ENCODE data around the gene KCNN2. TPM values are rescaled to one million over a fixed set of nuclear protein-coding genes. Genes with fewer than 3 reads are reported as not detected.

Gene KCNN2
- total RNA-seq, 1 donor from 2014 or later, result 3.9 TPM

DNA sequence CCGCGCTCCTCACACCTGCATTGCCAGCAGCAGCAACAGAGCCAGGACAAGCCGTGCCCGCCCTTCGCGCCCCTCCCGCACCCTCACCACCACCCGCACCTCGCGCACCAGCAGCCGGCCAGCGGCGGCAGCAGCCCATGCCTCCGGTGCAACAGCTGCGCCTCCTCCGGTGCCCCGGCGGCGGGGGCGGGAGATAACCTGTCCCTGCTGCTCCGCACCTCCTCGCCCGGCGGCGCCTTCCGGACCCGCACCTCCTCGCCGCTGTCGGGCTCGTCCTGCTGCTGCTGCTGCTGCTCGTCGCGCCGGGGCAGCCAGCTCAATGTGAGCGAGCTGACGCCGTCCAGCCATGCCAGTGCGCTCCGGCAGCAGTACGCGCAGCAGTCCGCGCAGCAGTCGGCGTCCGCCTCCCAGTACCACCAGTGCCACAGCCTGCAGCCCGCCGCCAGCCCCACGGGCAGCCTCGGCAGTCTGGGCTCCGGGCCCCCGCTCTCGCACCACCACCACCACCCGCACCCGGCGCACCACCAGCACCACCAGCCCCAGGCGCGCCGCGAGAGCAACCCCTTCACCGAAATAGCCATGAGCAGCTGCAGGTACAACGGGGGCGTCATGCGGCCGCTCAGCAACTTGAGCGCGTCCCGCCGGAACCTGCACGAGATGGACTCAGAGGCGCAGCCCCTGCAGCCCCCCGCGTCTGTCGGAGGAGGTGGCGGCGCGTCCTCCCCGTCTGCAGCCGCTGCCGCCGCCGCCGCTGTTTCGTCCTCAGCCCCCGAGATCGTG lies 517 bp downstream of the KCNN2 start:
- DNase-seq (ENCODE audit: low spot score), result no peak

DNA sequence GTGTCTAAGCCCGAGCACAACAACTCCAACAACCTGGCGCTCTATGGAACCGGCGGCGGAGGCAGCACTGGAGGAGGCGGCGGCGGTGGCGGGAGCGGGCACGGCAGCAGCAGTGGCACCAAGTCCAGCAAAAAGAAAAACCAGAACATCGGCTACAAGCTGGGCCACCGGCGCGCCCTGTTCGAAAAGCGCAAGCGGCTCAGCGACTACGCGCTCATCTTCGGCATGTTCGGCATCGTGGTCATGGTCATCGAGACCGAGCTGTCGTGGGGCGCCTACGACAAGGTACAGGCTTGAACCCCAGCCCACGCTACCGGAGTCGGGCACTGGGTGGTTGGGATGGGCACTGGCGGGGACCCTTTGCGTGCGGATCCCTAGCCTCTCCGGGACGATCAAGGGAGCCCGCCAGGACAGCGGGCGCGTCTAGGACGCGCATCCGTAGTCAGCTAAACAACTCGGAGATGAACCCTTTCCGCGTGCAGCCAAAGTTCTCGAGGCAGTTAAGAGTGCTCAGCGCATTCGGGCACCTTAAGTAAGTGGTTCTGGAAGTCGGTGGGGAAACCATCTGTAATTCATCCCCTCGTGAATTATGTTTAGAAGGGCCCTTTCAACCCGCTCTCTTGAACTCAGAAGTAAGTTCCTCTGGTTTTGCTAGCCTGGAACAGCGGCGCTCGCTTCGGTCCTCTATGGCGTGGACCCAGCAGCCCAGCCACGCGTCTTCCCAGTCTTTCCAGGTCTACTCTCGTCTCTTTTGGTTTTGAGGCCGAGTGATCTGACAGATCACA lies 1.3 kb downstream of the KCNN2 start:
- DNase-seq (ENCODE audit: low spot score), result peak; percentile 22

DNA sequence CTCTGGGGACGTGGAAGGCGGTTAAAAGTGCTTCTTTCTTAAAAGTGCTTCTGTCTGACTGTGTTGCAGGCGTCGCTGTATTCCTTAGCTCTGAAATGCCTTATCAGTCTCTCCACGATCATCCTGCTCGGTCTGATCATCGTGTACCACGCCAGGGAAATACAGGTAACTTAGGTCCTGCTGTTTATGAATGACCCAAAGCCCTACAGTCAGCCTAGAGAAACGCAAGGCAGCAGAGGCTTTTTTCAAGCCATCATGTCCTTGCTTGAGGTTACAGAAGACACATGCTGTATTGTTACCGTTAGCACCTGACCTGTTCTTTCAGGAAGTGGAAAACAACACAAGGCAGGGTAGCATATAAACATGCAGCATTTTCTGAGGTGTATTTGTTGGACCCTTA lies 2.0 kb downstream of the KCNN2 start:
- DNase-seq (ENCODE audit: low spot score), result peak; percentile 21

DNA sequence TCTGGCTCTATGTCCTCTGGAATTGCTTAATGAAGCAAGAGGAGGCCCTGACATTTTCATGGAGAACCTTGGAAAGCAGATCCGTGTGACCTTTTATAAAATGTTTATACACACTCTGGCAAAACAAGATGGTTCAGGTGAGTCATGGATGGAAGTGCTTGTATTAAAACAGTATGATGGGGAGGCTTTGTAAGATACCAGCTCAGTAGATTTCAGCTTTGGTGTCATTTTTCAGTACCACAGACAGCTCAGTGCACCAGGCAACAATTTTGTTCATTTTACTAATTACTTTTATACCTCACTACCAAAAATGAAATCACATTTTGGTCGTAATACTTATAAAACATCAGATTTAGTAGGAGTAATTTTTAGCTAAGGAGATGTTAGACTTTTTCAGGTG lies 5.2 kb downstream of the KCNN2 start:
- peak; percentile 35 for DNase-seq (ENCODE audit: low spot score)

DNA sequence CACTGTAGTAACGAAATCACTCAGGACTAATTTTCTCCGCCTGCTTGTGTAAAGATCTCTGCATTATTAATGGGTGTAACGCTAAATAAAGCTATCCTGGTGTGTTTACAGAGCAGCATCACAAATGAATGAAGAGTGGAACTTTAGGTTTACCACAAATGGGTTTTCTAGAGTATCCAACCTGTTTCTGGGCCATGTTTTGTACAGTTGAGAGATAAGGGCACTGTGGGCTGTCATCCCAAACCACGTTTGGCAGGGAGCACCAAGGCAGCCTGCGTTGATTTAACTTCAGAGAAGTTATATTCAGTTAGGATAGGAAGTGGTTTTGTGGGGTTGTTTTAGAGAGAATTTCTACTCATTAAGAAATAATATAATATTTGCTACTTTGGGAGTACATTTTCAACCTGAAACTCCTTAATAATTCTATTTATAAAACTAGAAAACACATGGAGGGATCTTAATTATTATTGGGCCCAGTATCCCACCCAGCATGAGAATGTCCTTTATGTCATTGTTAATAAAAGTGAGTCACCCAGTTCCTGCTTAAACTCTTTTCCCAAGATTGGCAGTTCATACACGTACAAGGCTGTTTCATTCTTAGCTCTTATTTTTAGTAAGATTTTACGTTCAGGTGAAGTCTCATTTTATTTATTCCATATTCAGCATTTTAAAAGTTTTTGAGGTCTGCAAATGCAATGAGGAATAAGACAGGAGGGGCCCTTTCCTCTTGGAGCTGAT lies 8.0 kb downstream of the KCNN2 start:
- no peak for DNase-seq (ENCODE audit: low spot score)

DNA sequence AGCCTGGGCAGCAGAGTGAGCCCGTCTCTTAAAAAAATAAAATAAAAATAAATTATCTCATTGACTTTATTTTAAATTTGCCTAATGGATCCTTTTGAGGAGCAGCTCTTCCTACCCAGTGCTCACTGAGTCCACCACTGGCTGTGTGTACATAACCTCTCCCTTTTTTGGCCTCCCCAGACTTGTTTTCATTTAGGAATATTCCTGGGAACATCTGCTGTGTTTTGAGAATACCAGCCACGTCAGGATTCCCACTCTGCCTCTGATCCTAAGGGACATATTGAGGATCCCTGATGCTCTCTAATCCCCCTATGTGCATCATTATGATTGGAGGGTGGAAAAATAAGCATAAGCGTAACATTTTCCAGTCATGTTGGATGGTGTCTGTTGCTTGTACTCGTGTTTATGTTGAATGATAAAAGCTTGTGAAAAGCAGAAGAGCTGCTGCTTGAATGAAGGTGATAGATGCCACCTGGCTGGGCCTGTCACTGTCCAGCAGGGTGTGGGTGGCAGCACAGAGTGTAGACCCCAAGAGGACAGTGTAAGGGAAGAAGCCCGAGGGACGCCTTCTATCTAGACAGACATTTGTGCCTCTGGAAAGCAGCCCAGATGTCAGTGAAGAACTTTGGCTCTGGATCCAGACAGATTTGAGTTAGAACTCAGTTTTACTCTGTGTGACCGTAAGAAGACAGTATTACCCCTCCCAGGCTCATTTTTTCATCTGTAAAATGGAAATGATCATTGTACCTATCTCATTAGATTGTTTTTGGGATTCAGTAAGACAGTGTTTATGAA lies 15.4 kb downstream of the KCNN2 start:
- DNase-seq (ENCODE audit: low spot score), result no peak

DNA sequence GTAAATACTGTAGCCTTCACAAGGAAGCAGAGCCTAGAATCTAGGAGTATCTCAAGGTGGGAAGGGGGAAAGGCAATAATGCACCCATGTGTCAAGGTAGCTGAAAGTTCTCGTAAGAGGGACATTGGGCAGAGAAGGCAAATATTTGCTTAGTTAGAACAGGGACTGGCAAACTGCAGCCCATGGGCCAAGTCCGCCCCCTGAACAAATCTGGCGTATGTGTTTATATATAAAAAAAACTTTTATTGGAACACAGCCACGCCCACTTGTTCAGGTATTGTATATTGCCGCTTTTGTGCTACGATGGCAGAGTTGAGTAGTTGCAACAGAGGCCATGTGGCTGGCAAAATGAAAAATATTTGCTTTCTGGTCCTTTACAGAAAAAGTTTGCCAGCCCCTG lies 16.1 kb downstream of the KCNN2 start:
- DNase-seq (ENCODE audit: low spot score), result no peak

DNA sequence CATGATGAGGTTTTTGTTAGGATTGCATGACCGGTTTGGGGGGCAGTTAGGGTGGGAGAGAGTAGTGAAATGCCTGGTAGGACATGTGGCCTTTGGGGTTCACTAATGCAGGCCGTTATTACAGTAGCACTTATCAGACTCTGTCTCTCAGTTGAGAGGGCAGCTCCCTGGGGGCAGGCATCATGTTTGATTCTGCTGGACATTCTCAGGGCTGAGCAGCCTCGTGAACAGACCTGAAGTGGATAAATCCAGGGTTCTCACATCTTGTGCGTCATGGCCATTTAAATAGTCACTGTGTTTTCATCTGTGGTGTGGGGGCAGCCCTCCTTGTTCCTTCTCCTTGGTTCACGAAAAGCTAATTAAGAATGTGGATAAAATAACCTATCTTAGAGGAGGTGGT lies 18.9 kb downstream of the KCNN2 start:
- no peak for DNase-seq (ENCODE audit: low spot score)

DNA sequence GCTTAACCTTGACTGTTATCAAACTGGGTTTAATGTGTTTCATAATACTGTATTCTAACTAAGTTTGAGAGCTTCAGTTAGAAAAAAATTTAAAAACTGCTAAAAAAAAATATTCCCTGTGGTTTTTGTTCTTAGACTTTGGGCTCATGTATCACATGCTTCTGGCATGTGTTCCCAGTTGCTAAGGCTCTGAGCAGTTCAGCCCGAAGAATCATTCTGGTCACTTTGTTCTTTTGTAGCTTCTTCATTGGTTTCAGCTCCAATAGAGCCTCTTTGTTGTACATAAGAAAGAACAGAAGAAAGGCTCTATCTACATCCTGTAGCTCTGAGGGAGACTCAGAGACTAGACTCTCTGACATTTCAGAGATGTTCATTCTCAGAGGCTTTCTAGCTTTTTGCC lies 25.6 kb downstream of the KCNN2 start:
- DNase-seq (ENCODE audit: low spot score), result peak; percentile 56

DNA sequence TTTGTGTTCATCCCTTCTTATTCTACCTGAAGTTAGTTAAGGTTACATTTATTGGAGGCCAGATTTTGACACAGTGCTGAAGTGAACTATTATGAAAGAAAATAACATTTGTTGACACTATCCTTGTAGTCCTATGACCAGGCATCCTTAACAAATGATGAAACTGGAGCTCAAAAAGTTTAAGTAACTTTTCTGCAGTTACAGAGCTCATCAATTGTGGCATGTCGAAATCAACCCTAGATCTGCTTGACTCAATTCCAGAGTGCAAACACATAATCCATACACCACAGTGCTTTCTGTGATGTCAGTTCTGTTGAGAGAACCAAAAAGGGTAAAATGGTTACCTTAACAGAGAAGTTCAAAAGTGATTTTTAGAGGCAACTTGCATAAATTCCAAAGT lies 28.6 kb downstream of the KCNN2 start:
- DNase-seq (ENCODE audit: low spot score), result no peak

DNA sequence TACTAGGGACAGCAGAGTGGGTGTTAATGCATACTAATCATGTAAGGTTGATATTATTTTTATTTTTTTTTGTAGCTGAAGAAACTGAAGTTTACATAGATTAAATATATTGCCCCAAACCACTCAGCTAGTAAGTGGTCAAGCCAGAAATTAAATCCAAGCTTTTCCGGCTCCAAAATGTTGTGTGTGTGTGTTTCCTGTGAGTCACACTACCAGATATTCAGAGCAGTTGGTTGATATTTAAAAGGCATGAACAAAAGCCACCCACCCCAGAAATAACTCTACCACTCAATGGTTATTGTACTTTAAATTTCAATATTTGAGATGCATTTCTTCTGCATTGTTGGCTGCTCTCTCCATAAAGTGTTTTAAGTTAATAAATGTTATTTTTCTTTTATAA lies 29.5 kb downstream of the KCNN2 start:
- DNase-seq (ENCODE audit: low spot score), result no peak

DNA sequence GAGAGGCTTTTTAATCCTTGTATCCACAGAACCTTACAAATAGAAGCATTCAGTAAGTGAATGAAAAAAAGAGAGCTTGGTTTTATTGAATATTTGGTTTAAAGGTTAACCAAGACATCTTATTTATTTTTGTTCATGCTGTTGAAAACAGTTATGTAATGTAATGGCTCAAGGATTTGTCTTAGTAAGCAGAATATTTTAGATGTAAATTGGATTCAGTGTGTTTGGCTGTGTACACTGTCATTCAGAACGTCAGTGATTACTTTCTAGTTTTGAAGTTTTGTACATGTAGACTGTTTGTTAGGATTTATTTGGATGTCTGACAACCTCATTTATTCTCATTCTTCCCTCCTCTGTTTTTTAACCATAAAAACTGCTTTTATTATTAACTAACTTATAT lies 31.3 kb downstream of the KCNN2 start:
- no peak for DNase-seq (ENCODE audit: low spot score)

DNA sequence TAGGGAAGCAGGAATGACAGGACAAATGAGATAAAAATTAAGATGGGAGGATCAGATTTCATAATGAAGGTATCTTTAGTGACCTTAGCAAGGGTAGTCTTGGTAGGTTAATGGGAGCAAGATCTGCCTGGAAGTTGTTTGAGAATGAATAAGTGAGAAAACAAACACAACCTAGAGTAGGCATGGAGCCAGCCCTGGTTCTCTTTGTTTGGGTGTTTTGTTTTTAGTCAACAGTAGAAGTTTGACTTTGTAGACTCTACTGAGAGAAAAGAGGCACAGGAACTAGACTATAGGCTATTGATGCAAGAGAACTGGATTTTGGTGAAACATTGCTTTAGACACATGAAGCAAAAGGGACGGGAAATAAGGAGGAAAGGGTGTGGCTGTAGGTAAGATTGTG lies 40.3 kb downstream of the KCNN2 start:
- DNase-seq (ENCODE audit: low spot score), result no peak

DNA sequence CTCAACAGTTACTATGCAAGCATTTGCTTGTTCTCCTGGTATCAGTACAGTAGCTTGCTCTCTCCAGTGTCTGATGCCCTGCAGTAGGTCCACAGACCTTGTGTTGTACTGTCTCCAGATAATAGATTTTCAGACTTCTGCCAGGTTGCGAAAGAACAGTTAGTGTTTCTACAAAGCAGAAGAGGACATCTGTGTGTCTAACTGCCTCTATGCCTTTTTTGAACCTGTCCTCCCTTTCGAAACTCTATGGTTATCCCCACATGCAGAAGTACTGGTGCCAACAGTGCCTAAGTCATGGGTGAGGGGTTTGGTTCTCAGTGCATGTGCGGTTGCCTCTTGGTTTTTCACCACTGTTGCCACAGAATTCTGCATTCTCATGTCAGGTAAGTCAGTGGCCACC lies 45.9 kb downstream of the KCNN2 start:
- DNase-seq (ENCODE audit: low spot score), result no peak

DNA sequence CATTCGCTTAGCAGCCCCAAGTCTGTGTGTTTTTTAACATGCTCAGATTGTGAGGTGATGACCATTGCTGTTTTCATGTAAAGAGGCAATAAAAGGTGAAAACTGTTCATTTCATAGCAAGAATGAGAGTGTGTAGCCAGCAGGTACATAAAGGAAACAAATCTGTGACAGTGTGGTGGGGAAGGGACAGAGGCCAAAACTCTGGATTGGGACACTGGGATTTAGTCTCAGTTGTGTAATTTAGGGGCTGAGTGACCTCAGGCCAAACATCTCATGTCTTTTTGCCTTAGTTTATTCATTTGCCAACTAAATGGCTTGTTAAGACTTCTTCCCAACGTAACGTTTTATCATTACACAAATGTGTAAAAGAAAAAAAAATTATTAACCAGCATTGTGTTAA lies 47.0 kb downstream of the KCNN2 start:
- DNase-seq (ENCODE audit: low spot score), result no peak

DNA sequence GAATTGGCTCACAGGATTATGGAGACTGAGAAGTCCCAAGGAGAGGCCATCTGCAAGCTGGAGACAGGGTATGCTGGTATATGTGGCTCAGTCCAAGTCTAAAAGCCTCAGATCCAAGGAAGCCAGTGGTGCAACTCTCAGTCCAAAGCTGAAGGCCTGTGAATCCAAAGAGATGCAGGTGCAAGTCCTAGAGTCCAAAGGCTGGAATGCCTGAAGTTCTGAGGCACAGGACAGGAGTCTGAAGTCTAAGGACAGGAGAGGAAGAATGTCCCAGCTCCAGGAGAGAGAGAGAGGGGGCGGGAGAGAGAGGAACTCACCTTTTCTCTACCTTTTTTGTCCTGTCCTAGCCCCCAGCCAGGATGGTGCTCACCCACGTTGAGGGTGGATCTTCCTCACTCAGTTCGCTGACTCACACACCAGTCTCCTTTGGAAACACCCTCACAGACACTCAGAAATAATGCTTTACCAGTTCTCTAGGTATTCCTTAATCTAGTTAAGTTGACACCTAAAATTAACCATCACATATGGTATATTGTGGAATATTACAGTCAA lies 49.6 kb downstream of the KCNN2 start:
- no peak for DNase-seq (ENCODE audit: low spot score)

DNA sequence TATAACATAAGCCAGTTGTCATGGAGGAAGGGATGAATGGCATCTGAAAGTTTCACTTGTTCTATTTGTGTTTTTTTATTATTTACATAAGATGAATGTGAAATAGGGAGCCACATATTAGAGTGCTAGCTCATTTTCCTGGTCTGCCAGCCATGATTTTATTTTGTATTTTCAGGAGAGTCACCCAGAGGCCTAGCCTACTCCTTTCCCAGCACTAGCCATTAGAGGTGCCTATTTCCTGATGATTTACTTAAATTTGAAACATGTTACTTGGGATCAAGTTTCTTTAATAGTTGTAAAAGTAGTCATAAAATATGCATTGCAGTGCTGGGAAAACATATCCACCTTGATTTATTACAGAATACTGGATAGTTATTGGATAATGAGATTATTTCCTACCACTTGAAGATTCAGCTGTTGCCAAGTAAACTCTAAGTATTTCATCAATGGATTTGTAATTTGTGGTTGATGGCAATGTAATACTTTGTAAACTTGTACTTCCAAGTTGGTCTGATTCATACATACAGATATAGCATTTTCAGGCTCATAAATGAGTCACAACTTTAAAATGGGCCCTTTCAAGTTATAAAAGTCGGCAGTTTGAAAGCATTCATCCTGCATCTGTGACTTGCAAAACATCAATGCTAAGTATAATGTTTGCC lies 50.8 kb downstream of the KCNN2 start:
- DNase-seq (ENCODE audit: low spot score), result peak; percentile 89

DNA sequence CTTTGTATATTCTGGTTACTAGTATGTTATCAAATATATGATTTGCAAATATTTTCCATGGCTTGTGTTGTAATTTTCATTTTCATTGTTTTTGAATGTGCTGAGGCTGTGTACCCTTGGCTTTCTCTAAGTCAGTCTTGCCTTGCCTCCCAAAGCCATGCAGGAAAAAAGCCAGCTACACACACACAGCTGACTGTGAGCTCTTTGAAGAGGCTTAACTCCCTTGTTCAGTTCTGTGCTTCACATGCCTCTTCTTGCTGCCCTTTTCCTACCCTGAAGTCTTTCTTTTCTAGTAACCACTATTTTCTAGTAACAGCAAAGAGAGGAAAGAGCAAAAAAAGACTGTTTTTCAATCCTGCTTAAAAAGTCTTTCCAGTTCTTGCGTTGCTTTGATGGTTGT lies 53.9 kb downstream of the KCNN2 start:
- DNase-seq (ENCODE audit: low spot score), result peak; percentile 87

DNA sequence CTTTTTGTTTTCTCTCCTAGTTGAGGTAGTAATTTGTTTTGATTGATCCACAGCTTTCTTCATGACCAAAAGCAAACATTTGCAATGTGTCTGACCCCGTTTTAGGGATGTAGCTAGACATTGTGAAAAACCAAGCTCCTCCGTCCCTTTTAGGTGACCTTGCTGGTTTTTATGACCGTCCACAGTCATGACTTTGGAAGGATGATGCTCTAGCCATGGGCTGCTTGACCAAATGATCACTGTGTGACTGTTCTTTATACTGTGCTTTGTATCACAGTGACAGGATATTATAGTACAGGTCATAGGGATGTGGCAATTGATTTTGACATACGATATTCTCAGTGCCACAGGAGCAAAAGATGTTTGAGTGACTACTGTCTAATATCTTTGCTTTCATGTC lies 54.4 kb downstream of the KCNN2 start:
- DNase-seq (ENCODE audit: low spot score), result no peak

DNA sequence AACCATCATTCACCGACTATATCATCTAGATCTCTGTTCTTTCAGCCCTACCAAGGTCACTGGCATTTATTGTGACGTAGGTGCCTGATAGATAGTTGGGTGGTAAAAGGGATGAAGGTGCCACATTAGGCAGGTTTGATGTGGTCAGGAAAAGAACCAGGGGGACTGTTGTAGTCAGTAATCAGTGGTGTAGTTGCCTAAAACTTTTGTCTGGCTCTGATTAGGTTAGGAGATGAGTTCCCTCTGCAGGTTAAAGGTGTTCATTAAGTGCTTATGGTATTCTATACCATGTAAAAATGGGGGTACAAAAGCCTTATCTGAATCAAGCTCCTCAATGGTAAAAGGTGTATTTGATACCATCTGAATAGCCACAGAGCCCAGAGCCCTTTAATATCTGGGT lies 55.6 kb downstream of the KCNN2 start:
- no peak for DNase-seq (ENCODE audit: low spot score)

Data from umbilical cord (tissue), 2 donors.